ENCODE data around the gene FXYD5.

The FXYD5 gene

GRCh38 chr19:35106898-35107541 is 47.5 kb upstream of the FXYD5 start:
- H3K4me3 ChIP-seq (ENCODE audit: severe bottlenecking) = no peak overlapping the region
- H3K27me3 ChIP-seq (ENCODE audit: insufficient read depth, poor library complexity, severe bottlenecking) = no peaks in the 10 kb centered on the region
- DNase-seq (ENCODE audit: low spot score) (no peak), ATAC-seq (ENCODE audit: low read depth) (no peak)
- H3K36me3 ChIP-seq (ENCODE audit: low read depth) = no peaks in the 10 kb centered on the region
- no peak for TF ChIP-seq CTCF (IDR thresholded peaks at IDR 0.05; ENCODE audit: poor library complexity, severe bottlenecking)
- peaks cover 12% of the 10 kb centered on the region for H3K4me1 ChIP-seq (ENCODE audit: insufficient read depth, poor library complexity, severe bottlenecking)
- peak overlapping the region; percentile 25 for H3K27ac ChIP-seq (ENCODE audit: poor library complexity, severe bottlenecking)
- no peaks in the 10 kb centered on the region for H3K9me3 ChIP-seq (ENCODE audit: severe bottlenecking)

GRCh38 chr19:35107545-35107944 is 47.0 kb upstream of the FXYD5 start:
- H3K9me3 ChIP-seq (ENCODE audit: severe bottlenecking) = no peaks in the 10 kb centered on the region
- no peaks in the 10 kb centered on the region for H3K36me3 ChIP-seq (ENCODE audit: low read depth)
- DNase-seq (ENCODE audit: low spot score) = no peak
- H3K4me3 ChIP-seq (ENCODE audit: severe bottlenecking) = no peak overlapping the region
- no peaks in the 10 kb centered on the region for H3K27me3 ChIP-seq (ENCODE audit: insufficient read depth, poor library complexity, severe bottlenecking)
- peaks cover 12% of the 10 kb centered on the region for H3K4me1 ChIP-seq (ENCODE audit: insufficient read depth, poor library complexity, severe bottlenecking)
- H3K27ac ChIP-seq (ENCODE audit: poor library complexity, severe bottlenecking) = peak overlapping the region; percentile 25
- no peak for TF ChIP-seq CTCF (IDR thresholded peaks at IDR 0.05; ENCODE audit: poor library complexity, severe bottlenecking)
- peak; percentile 82 for ATAC-seq (ENCODE audit: low read depth)

GRCh38 chr19:35108730-35109129 is 45.8 kb upstream of the FXYD5 start:
- no peak for DNase-seq (ENCODE audit: low spot score)
- no peak for ATAC-seq (ENCODE audit: low read depth)
- Histone ChIP-seq H3K36me3 (ENCODE audit: low read depth) (no peaks in the 10 kb centered on the region), H3K27ac (ENCODE audit: poor library complexity, severe bottlenecking) (no peak overlapping the region), H3K27me3 (ENCODE audit: insufficient read depth, poor library complexity, severe bottlenecking) (no peaks in the 10 kb centered on the region), H3K9me3 (ENCODE audit: severe bottlenecking) (no peaks in the 10 kb centered on the region), H3K4me1 (ENCODE audit: insufficient read depth, poor library complexity, severe bottlenecking) (peaks cover 12% of the 10 kb centered on the region), H3K4me3 (ENCODE audit: severe bottlenecking) (no peak overlapping the region)
- no peak for TF ChIP-seq CTCF (IDR thresholded peaks at IDR 0.05; ENCODE audit: poor library complexity, severe bottlenecking)

- H3K27ac ChIP-seq (ENCODE audit: poor library complexity, severe bottlenecking) = no peak overlapping the region
- H3K27me3 ChIP-seq (ENCODE audit: insufficient read depth, poor library complexity, severe bottlenecking) = no peaks in the 10 kb centered on the region
- H3K4me3 ChIP-seq (ENCODE audit: severe bottlenecking) = no peak overlapping the region
Measured at GRCh38 chr19:35109395-35110112, 45.0 kb upstream of the FXYD5 start.

More at GRCh38 chr19:35109395-35110112, 45.0 kb upstream of the FXYD5 start:
- no peak for TF ChIP-seq CTCF (IDR thresholded peaks at IDR 0.05; ENCODE audit: poor library complexity, severe bottlenecking)
- DNase-seq (ENCODE audit: low spot score) = no peak
- no peaks in the 10 kb centered on the region for H3K9me3 ChIP-seq (ENCODE audit: severe bottlenecking)
- ATAC-seq (ENCODE audit: low read depth) = peak; percentile 68
- H3K36me3 ChIP-seq (ENCODE audit: low read depth) = no peaks in the 10 kb centered on the region
- peaks cover 12% of the 10 kb centered on the region for H3K4me1 ChIP-seq (ENCODE audit: insufficient read depth, poor library complexity, severe bottlenecking)

Measured in RWPE2 (cell line).